NCI-H1694 (cell line): ENCODE results near the gene CBX3.
"Not testable (repeated sequence)": the region's sequence is repeated elsewhere in the genome, so short reads cannot be mapped to it uniquely, and the experiment has no call there.

Experiments
- DNase-seq: peaks from one replicate; lab custom pipeline; 2025; lab: John Stamatoyannopoulos, UW

CBX3 gene

GRCh38 chr7:26170663-26171062, 30.9 kb upstream of the CBX3 start:
- DNase-seq: no peak

DNA sequence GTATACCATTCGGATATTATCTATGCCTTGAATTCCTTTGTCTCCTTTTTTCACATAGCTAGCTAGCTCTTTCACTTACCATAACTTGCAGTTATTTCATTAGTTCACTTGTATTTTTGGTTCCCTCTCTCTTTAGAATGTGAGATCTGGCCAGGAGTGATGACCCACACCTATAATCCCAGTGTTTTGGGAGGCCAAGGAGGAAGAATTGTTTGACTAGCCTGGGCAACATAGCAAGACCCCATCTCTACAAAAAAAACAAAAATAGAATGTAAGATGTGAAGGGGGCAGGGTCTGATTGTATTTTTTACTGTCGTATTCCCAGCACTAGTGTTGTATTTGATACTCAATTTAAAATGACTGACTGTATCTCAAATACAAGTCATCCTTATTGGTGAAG, 29.9 kb upstream of the CBX3 start:
- DNase-seq: no peak

DNA sequence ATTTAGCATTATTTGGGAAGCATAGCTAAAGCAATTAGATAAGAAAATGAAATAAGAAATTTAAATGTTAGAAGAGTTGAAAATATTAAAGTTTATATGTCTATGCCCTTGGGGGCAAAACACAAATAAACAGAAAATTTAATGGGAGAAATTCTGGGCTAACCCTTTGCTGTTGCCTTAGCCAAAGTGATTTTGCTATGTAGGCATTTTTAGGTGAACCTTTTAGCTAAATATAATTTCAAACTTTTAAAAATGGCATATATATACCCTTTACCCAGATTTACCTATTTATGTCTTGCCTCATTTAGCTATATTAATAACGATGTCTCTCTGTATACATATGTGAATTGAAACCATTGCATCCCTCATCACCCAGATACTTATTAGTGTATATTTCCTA, 29.5 kb upstream of the CBX3 start:
- no peak for DNase-seq

DNA sequence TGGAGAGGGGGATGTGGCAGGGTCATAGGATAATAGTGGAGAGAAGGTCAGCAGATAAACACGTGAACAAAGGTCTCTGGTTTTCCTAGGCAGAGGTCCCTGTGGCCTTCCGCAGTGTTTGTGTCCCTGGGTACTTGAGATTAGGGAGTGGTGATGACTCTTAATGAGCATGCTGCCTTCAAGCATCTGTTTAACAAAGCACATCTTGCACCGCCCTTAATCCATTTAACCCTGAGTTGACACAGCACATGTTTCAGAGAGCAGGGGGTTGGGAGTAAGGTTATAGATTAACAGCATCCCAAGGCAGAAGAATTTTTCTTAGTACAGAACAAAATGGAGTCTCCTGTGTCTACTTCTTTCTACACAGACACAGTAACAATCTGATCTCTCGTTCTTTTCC, 25.6 kb upstream of the CBX3 start:
- DNase-seq: not testable (repeated sequence)

DNA sequence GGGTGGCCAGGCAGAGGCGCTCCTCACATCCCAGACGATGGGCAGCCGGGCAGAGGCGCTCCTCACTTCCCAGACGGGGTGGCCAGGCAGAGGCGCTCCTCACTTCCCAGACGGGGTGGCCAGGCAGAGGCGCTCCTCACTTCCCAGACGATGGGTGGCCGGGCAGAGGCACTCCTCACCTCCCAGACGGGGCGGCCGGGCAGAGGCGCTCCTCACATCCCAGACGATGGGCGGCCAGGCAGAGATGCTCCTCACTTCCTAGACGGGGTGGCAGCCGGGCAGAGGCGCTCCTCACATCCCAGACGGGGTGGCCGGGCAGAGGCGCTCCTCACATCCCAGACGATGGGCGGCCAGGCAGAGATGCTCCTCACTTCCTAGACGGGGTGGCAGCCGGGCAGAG, 24.8 kb upstream of the CBX3 start:
- not testable (repeated sequence) for DNase-seq

GRCh38 chr7:26177269-26177668, 24.3 kb upstream of the CBX3 start:
- not testable (repeated sequence) for DNase-seq

DNA sequence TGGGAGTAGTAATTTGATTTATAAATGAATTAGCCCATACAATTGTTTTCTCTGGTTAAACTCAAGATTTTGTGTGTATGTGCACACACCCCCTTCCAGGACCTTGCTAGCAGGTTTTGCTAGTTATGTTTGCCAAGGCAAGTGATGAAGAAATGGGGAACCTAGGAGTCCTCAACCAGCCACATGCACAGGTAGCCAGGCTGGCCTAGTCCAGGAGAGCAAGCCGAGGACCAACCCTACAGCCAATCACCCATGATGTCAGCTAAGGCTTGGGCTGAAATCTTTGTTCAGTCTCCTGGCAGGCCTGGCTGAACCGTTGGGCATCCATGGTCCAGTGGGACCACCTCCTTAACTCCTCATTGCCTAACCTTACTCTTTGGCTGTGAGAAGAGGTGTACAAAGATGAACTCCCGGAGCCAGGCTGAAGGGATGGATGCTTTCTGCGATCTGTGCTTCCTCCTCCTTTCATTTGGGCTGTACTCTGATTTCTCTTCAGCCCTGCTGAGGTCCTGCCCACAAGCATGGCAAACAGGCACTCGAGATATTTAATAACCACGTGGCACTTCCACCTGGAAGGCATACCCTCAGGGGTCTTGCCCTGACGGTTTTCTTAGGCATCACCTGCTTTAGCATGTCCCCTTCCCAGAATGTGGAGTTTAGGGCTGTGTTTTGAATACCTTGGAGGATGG, 23.1 kb upstream of the CBX3 start:
- no peak for DNase-seq

- no peak for DNase-seq
Observed at GRCh38 chr7:26179422-26179821, 22.1 kb upstream of the CBX3 start.

- DNase-seq: no peak
Observed at GRCh38 chr7:26179826-26180497, 21.6 kb upstream of the CBX3 start.

- no peak for DNase-seq
Observed at GRCh38 chr7:26180792-26181198, 20.8 kb upstream of the CBX3 start.

- no peak for DNase-seq
Observed at GRCh38 chr7:26181474-26182227, 19.9 kb upstream of the CBX3 start.

DNA sequence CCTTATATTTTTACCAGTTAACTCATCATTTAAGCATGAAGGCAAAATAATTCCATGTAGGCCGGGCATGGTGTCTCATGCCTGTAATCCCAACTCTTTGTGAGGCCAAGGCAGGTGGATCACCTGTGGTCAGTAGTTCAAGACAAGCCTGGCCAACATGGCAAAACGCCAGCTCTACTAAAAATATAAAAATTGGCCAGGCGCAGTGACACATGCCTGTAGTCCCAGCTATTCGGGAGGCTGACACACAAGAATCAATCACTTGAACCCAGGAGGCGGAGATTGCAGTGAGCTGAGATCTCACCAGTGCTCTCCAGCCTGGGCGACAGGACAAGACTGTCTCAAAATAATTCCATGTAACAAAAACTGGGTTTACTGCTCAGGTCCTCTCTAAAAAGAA, 19.3 kb upstream of the CBX3 start:
- DNase-seq: no peak

GRCh38 chr7:26182706-26183105, 18.8 kb upstream of the CBX3 start:
- no peak for DNase-seq

DNA sequence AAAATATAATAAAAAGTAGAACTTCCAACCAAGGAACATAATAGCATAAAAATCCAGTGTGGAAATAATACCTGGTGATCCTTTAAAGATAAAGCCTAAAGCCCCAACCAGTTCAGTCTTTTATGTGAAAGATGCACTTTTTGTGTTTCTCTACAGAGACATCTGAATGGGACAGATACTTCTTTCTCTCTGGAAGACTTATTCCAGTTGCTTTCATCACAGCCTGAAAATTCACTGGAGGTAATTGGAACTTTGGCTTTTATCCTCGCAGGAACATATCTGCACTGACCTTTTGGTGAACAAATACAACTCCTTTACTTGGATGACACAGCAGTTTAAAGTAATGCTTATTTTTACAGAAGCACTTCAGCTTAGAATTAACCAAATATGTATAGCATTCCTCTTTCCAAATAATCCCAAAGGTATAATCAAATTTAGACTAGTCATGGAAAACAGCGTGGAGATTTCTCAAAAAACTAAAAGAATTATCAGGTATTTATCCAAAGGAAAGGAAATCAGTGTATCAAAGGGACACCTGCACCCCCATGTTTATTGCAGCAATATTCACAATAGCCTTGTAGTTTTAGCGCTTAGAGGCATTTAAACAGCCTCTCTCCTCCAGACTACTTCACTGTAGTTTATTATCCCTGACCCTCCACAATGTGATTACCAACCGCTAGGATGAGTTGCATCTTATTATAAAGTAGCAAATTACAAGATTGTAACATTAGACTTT, 17.8 kb upstream of the CBX3 start:
- DNase-seq: no peak

GRCh38 chr7:26184281-26185101, 17.1 kb upstream of the CBX3 start:
- DNase-seq: not testable (repeated sequence)

DNA sequence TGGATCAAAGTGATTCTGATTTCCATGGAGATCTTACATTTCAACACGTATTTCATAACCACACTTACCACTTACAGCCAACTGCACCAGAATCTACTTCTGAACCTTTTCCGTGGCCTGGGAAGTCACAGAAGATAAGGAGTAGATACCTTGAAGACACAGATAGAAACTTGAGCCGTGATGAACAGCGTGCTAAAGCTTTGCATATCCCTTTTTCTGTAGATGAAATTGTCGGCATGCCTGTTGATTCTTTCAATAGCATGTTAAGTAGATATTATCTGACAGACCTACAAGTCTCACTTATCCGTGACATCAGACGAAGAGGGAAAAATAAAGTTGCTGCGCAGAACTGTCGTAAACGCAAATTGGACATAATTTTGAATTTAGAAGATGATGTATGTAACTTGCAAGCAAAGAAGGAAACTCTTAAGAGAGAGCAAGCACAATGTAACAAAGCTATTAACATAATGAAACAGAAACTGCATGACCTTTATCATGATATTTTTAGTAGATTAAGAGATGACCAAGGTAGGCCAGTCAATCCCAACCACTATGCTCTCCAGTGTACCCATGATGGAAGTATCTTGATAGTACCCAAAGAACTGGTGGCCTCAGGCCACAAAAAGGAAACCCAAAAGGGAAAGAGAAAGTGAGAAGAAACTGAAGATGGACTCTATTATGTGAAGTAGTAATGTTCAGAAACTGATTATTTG, 16.3 kb upstream of the CBX3 start:
- no peak for DNase-seq

DNA sequence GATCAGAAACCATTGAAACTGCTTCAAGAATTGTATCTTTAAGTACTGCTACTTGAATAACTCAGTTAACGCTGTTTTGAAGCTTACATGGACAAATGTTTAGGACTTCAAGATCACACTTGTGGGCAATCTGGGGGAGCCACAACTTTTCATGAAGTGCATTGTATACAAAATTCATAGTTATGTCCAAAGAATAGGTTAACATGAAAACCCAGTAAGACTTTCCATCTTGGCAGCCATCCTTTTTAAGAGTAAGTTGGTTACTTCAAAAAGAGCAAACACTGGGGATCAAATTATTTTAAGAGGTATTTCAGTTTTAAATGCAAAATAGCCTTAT, 15.7 kb upstream of the CBX3 start:
- no peak for DNase-seq

GRCh38 chr7:26186364-26187311, 14.9 kb upstream of the CBX3 start:
- DNase-seq: no peak

DNA sequence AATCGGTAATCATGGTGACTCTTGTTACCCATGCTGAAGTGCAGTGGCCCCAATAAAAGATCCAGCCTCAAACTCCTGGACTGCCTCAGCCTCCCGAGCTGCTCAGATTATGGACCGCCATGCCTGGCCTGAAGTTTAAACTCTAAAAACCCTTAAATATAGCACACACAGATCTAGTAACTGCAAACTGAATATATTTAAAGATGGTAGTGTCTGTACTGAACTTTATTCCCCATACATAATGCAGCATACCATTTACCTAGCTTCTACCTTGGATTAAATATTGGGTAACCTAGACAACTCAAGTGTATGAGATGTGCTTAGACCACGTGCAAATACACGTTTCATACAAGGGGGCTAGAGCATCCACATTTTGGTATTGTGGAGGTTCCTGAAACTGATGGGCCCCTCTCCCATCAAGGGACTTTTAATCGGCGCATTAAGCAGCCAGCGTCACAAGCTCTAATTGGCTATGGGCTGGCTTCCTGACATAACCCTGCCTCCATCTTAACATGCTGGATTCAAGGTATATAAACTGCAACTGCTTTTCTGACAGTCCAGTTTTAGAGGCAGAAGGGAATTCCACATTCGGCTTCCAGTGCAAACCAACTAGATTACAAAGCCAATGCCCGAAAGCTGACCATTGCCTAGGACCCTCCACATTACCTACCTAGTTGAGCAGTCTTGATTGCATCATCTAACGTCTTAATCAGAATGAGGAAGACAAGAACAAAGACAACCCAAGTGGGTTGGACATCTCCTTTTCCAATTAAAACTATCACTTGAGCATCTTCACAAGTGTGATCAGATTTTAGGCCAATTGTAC, 14.0 kb upstream of the CBX3 start:
- DNase-seq: no peak
